Esophagus squamous epithelium (tissue), 5 donors: ENCODE data around the gene ZNF488. TPM values are rescaled to one million over a fixed set of nuclear protein-coding genes. Genes with fewer than 3 reads are reported as not detected.
A peak's percentile ranks its signal among the peaks of the same experiment; 100 is the strongest.
"Not testable (repeated sequence)": the region's sequence is repeated elsewhere in the genome, so short reads cannot be mapped to it uniquely, and the experiment has no call there.

ENCODE experiments used
- DNase-seq: peaks from one replicate; lab custom pipeline; 2025; lab: John Stamatoyannopoulos, UW
- H3K27ac ChIP-seq, 4 donors: fragments of 200-600 bp; sonication (generic); one replicate each; pipeline ENCODE4 v1.5.1; 2016 to 2019; ENCODE audit warnings: mild to moderate bottlenecking in 1 of 4
- H3K27me3 ChIP-seq, 4 donors: fragments of 200-600 bp; sonication (generic); 1 replicate in 3 of 4; 2 replicates in 1 of 4; pipeline versions ENCODE4 v1.5.1 to v1.6.0; 2017 to 2021; ENCODE audit warnings: antibody characterized with exemption in 1 of 4
- H3K36me3 ChIP-seq, 3 donors: fragments of 200-600 bp; sonication (generic); one replicate each; pipeline ENCODE4 v1.5.1; 2016 to 2019
- H3K4me1 ChIP-seq, 3 donors: fragments of 200-600 bp; sonication (generic); one replicate each; pipeline ENCODE4 v1.5.1; 2017 to 2019
- H3K4me3 ChIP-seq, 4 donors: fragments of 200-600 bp; sonication (generic); 1 replicate in 3 of 4; 2 replicates in 1 of 4; pipeline ENCODE4 v1.5.1; 2016 to 2019; ENCODE audit warnings: mild to moderate bottlenecking in 2 of 4, moderate library complexity in 1 of 4
- H3K9me3 ChIP-seq, 3 donors: fragments of 200-600 bp; sonication (generic); one replicate each; pipeline ENCODE4 v1.5.1; 2016 to 2019
- CTCF ChIP-seq, 6 experiments: fragments of 450-650 bp in 4 of 6; fragments of 200-600 bp in 2 of 6; sonication (generic) in 2 of 6; IDR thresholded peaks; one replicate each; pipeline ENCODE4 v1.5.1; 2016 to 2019; ENCODE audit warnings: antibody characterized with exemption in 6 of 6, mild to moderate bottlenecking in 4 of 6, moderate library complexity in 4 of 6
- POLR2A ChIP-seq, 4 donors: fragments of 450-650 bp; IDR thresholded peaks; one replicate each; pipeline ENCODE4 v1.6.1; 2017; ENCODE audit warnings: antibody characterized with exemption in 4 of 4, mild to moderate bottlenecking in 4 of 4, moderate library complexity in 3 of 4
- WGBS, 2 donors: methylation state at CpG; one replicate each; pipeline ENCODE4 v1.1.5; 2018; 5-methylcytosine and 5-hydroxymethylcytosine counted together
- intact Hi-C: fragments of 100-400 bp; cut with DNase I; formaldehyde crosslinking; loops from one replicate; pipeline ENCODE4 v1.15.0; 2022
- total RNA-seq, 4 donors: library from RNA; depleted of rRNA; stranded (reverse); fragments of >200 nt; gene quantifications; one replicate each; pipeline ENCODE4 v1.1.0, GENCODE V29; 2016
- donor health status: DM: yes; HTN: yes; CAD: no.

Gene ZNF488
- total RNA-seq, 4 donors from 2014 or later = 0.29 to 1.4 (median 0.73) TPM

- no peaks in the 10 kb centered on the region for H3K36me3 ChIP-seq
- WGBS, 2 donors = 53 to 61% methylated on average over 4 to 6 of the region's 6 CpGs
- intact Hi-C loops = no loop called here
- no peak for DNase-seq
- H3K4me3 ChIP-seq = no peak overlapping the region
- H3K4me1 ChIP-seq = peaks cover 0 to 24% (median 6%) of the 10 kb centered on the region in 3 donors
- H3K27ac ChIP-seq = peak overlapping the region; percentile 67 to 74 (median 71)
- TF ChIP-seq POLR2A (IDR thresholded peaks at IDR 0.05) (no peak), CTCF (IDR thresholded peaks at IDR 0.05) (no peak)
- H3K27me3 ChIP-seq = no peaks in the 10 kb centered on the region
- H3K9me3 ChIP-seq = no peaks in the 10 kb centered on the region
Observed at GRCh38 chr10:47397256-47397655, 13.2 kb upstream of the ZNF488 start.

- Histone ChIP-seq H3K9me3 (no peaks in the 10 kb centered on the region), H3K4me3 (no peak overlapping the region), H3K27ac (peak overlapping the region; percentile 67 to 74 (median 71)), H3K27me3 (no peaks in the 10 kb centered on the region), H3K4me1 (peaks cover 0 to 23% (median 6%) of the 10 kb centered on the region in 3 donors), H3K36me3 (no peaks in the 10 kb centered on the region)
- no peak for TF ChIP-seq CTCF (IDR thresholded peaks at IDR 0.05)
- no peak for TF ChIP-seq POLR2A (IDR thresholded peaks at IDR 0.05)
- no peak for DNase-seq
- intact Hi-C loops = no loop called here
Observed at GRCh38 chr10:47396311-47396717, 12.2 kb upstream of the ZNF488 start.

GRCh38 chr10:47389619-47390018 lies 5.5 kb upstream of the ZNF488 start:
- intact Hi-C loops = no loop called here
- WGBS, 2 donors = 91 to 95% methylated on average over 3 of the region's 3 CpGs
- TF ChIP-seq POLR2A (IDR thresholded peaks at IDR 0.05) = no peak
- no peak for TF ChIP-seq CTCF (IDR thresholded peaks at IDR 0.05)
- no peak for DNase-seq
- Histone ChIP-seq H3K4me3 (no peak overlapping the region), H3K36me3 (no peaks in the 10 kb centered on the region), H3K27me3 (no peaks in the 10 kb centered on the region), H3K9me3 (no peaks in the 10 kb centered on the region), H3K4me1 (peaks cover 0 to 6% (median 0%) of the 10 kb centered on the region in 3 donors), H3K27ac (no peak overlapping the region)

GRCh38 chr10:47388879-47389278 lies 4.8 kb upstream of the ZNF488 start:
- H3K36me3 ChIP-seq = no peaks in the 10 kb centered on the region
- H3K27ac ChIP-seq = no peak overlapping the region
- H3K9me3 ChIP-seq = no peaks in the 10 kb centered on the region
- H3K4me3 ChIP-seq = no peak overlapping the region
- TF ChIP-seq POLR2A (IDR thresholded peaks at IDR 0.05) = no peak
- TF ChIP-seq CTCF (IDR thresholded peaks at IDR 0.05) = no peak
- DNase-seq = no peak
- WGBS, 2 donors = 76 to 89% methylated on average over 3 to 4 of the region's 4 CpGs
- intact Hi-C loops = no loop called here
- H3K4me1 ChIP-seq = peaks cover 2 to 10% (median 2%) of the 10 kb centered on the region in 3 donors
- H3K27me3 ChIP-seq = no peaks in the 10 kb centered on the region

- H3K4me3 ChIP-seq, intact Hi-C loops, H3K36me3 ChIP-seq, DNase-seq, H3K27me3 ChIP-seq, H3K9me3 ChIP-seq, H3K27ac ChIP-seq: not testable (repeated sequence)
- 85 to 100% methylated on average over 1 to 2 of the region's 2 CpGs for WGBS, 2 donors
- H3K4me1 ChIP-seq = peaks cover 7 to 18% (median 7%) of the 10 kb centered on the region in 3 donors
Observed at GRCh38 chr10:47386104-47386503, 2.0 kb upstream of the ZNF488 start.
